ENCODE measurements around the gene KRT222. TPM values are rescaled to one million over a fixed set of nuclear protein-coding genes. Genes with fewer than 3 reads are reported as not detected.
A peak's percentile ranks its signal among the peaks of the same experiment; 100 is the strongest.

The KRT222 gene
- total RNA-seq (2014; rRNA removed; shearing (Covaris generic)) = not detected in 2 replicates

DNA sequence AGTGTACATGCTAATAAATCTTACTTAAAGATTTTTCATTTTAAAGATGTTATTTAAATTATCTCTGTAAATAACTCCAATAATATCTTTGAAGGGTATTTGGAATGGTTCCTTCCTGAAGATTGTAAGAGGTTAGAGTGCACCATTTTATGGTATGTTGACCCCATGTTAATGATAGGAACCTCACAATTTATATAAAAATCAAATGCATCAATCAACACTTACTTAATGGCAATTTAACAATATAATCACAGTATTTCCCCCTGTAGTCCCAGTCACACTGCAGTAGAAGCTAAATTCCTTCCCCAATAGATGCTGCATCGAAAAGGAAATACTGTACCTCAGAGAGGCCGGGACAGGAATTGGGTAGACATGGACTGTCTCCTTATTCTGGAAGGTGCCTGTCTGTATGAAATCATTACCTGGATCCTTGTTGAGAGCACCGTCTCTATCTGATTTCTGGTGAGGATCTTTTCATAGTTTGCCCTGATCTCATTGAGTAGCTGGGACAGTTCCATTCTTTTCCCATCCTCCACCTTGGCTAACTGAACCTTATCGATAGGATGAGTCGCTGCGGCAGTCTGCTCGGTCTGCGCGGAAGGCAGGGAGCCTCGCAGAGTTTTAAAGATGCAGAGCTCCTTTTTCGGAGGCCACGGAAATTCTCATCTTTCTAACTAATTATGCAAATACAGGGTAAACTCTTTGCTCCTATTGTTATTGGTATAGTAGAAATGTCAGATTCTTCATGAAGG is at the start of gene KRT222:
TSS of gene KRT222 (minus strand) at position 596 of the 752 bp plus-strand sequence. CDS start at position 518, 78 bp downstream.
- DNase-seq (ENCODE audit: low spot score) = no peak

DNA sequence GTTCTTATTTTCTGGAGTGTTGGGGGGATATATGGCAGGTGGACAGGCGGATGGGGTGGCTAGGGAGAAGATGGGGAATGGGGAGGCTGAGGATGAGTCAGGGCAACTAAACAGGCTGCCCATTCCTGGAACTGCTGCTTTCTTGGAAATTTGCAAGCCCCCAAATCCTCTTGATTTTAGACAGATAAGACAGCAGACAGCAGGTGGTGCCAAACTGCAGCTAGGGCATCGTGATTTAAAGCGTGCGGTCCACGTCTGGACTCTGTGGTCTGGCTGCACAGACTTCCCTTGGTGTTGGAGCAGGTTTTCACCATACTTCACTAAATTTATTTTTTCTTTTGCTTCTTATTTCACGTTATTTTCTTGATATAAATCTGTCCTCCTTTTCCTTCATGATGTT is 49.5 kb upstream of the KRT222 start:
- no peak for DNase-seq (ENCODE audit: low spot score)

DNA sequence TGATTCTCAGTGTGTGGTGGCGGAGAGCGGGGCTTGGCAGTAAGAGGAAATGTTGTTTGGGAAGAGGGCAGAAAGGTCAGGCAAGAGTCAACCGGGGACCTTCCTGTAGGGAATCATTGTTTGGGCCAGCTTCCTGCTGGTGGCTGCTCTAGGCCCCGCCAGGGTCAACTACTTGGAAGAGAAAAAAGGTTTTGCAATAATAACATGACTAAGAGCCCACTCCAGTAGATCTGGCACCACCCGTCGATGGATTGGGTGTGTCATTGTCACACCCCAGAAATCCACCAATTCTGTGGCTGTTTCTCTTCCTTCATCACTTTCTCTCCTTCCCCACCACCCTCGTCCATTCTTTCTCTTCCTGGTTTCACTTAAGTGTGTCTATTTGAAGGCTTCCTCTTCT is 42.8 kb upstream of the KRT222 start:
- DNase-seq (ENCODE audit: low spot score) = peak; percentile 11

DNA sequence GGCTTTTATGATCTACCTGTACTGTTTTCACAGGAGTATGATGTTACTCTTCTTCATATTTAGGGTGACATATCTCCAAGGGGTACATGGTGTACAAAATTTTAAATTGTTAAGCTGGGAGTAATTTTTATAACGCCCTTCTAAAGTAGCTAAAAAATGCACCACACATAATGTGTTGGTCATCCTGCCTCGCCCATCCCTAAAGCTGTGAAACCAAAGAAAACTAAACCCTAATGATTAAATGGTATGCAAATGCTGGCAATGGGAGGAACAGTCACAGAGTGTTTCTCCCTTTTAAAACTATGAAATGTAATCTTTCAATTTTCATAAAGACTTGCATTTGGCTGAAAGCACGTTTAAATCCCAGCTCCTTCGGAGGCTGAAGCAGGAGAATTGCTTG is 40.6 kb upstream of the KRT222 start:
- no peak for DNase-seq (ENCODE audit: low spot score)

DNA sequence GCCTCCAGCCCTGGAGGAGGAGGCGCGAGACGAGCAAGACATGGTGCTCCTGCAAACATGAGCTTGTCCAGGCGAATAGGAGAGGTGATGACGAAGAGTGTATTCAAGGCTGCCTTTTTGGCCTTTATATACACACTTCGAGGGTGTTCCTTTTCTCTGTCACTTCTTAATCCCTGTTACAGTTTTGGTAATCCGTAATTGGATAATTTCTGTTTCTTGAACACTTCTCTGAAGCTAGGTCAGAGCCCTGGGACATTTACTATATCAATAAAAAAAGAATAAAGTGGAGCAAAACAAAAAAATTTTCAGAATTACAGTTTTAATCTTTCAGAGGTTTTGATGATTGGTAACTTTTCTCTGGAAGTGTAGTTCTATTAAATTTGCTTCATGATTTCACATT is 38.7 kb upstream of the KRT222 start, which contains the start of gene KRT24:
TSS of gene KRT24 (minus strand) at position 101 of the 400 bp plus-strand sequence. CDS start at position 42, 59 bp downstream.
- no peak for DNase-seq (ENCODE audit: low spot score)

DNA sequence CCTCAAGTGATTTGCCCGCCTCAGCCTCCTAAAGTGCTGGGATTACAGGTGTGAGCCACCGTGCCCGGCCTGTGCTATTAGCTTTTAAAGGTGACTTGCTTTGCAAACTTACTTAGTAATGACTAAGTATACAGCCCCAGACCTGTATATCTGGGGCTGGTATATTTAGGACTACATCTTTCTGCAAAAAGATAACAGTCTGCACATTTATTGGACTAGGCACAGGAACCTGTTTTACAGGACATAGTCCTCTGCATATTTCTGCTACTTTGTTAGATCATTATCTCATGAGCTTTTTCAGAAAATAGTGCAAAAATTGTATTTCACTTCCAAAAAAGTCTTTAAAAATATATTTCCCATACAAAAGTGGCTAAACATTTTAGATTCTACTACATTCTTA is 37.3 kb upstream of the KRT222 start:
- no peak for DNase-seq (ENCODE audit: low spot score)

DNA sequence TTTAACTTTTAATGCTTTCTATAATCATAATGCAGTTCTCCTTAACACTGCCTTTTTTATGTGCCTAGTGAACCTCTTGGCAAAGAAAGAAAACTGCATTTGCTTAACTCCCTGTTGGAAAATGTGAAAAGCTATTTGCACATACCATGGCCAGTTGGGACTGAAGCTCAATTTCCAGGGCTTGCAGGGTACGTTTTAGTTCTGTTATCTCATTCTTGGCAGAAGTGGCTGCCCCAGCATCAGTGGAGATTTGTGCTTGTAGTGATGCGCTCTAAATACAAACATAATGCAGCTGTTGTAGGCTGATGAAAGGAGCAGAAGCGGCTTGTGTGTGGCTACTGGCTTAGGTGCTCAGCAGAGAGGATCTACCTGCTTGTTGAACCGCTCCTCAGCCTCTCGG is 34.9 kb upstream of the KRT222 start:
- no peak for DNase-seq (ENCODE audit: low spot score)

DNA sequence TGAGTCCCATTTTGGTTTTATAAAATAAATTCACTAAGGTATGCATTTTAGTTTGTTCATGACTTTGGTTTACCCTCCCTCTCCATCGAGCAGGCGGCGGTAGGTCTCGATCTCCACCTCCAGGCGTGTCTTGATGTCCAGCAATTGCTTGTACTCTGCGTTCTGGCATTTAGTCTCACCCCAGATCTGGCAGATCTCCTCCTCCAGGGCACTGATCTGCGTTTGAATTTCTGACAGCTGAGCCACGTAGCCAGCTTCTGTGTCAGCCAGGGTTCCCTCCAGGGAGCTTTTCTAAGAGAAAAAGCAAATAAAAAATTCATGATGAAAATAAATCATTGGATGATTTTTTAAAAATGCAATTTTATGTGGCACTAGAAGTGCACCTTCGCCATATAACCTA is 34.4 kb upstream of the KRT222 start:
- no peak for DNase-seq (ENCODE audit: low spot score)

DNA sequence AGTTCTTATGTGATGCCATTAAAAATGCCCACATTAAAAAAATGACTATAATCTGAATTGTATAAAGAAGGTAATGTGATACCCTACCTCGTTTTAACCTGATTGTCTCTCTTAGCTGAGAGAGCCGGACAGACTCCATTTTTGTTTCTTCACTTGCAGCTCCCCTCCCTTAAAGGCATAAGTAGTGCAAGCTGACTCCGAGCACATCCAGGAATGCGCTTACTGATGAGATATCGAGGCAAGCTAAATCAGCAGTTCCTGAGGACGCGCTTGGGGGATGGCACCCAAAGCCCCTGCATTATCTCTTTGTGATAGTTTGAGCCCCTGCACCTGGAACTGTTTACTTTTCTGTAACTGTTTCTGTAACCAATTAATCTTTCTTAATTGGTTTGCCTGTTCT is 32.3 kb upstream of the KRT222 start:
- no peak for DNase-seq (ENCODE audit: low spot score)

DNA sequence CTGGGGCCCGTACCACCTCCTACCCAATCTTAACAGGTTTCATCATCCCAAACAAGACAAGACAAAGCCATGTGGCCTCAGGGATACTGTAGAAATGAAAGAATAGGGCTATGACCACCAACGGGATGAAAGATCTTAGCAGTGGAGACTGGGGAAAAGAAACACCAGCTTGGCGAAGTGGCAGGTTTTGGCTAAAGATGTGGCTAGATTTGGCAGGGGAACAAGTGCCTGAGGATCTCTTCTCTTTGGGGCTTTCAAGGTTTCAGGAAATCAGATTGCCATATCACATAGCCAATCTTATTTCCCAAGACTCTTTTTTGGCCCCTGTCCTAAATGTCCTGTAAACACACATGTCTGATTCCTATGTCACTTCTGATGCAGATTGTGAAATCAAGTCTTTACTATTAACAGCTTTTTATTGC is 31.7 kb upstream of the KRT222 start:
- DNase-seq (ENCODE audit: low spot score) = no peak

DNA sequence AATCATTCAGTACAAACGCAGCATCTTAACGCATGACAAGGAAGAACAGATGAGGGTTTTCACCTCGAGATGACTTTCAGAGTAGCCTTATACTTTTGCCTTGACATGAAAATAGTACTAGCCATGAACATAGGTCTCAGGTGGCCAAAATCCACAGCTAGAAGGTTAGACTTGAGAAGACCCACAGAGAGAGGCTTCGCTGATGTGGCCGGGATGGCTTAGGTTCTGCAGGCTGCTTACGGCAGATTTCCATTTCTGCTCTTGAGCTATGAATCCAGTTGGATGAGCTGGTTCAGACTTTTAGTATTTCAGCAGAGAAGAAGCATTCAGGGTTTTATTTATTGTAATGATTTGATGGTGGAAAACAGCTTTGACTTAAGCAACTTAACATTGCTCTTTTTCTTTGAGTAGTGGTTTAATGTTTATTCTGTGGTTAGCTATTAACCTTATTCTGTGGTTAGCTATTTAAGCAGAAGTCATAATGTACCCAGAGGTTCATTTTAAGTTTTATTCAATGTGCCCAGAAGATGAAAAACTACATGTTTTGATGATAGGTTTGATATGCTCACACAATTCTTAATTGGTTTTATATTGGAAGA is 31.0 kb upstream of the KRT222 start:
- DNase-seq (ENCODE audit: low spot score) = no peak

DNA sequence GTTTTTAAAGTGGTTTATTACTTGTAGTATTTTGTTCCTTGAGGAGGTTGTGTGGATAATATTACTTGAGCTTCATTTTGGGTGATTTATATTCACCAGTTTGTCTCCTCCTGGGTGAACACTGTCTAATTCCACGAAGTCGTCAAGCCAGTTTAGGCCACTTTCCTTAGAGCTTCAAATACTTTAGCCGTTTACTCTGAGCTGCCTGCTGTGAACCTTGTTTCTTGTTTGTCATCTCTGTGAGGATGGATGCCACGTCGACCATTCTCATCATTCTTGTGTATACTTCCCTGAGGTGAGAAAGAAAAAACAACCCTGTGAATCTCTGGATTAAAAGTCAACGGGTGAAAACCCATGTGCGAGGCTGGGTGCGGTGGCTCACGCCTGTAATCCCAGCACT is 29.6 kb upstream of the KRT222 start:
- no peak for DNase-seq (ENCODE audit: low spot score)

DNA sequence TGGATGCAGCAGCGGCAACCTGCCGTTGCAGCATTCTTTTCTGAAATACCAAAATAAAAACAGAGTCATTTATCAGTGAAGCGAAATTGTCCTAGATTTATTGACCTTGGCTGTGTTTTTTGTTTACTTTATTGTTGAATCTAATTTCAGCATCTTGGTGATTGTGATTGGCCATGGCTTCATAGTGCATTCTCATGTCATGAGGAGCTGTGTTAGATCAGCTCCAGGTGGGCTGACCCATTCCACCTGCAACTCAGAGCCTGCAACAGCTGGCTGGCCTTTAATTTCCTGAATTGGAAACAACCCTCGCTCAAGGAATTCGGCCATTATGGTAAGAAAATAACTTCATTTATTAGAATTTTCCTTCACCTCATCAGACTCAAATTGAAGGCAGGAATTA is 22.1 kb upstream of the KRT222 start:
- no peak for DNase-seq (ENCODE audit: low spot score)

DNA sequence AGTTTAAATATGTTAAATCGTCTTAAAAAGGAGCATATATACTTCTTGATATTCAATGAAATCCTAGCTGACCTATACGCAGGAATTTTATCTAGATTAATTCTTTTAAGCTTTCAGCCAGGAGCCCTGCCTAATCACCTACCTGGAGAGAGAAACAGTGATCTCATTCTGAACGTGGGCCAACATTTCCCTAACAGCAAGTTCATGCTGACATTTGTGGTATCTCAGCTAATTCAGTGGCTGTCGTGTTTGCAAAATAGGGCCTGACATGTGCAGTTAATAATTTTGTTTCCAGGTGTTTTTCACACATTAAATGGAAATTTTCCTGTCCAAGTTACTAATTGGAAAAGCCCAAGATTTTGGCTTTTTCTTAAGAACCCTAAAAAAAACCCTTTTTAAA is 21.2 kb upstream of the KRT222 start:
- no peak for DNase-seq (ENCODE audit: low spot score)

DNA sequence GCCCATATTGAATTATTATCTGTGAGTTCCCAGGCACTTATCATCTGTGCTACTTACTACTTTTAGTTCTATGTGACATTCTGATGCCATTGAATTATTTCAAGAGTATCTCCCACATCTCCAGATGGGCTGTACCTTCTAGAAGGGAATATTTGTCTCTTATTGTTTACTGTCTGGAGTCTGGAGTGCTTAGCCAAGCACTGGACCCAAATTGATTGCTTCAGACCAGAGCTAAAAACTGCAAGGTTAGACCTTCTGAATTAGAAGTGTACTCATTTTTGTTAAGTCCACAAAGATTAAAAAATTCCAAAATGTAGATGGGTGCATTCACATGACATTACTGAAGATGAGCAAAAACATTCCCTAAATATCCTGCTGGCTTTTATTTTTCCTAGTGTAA is 16.0 kb upstream of the KRT222 start:
- DNase-seq (ENCODE audit: low spot score) = no peak

DNA sequence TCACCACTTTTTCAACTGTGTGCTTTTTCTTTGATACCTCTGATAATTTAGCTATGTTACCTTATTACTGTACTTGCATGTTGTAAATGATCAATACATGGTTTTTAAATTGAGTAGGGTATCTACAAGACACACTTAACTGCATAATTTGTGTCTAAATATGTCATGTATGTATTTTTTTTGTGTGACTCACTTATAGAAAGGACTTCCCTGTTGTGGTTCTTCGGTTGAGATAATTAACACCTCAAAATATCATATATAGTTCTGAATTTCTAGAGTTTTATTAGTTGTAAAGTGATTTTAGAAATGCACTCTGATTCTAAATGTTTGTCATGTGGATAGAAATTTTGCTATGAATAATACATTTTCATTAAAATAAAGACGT is 14.5 kb upstream of the KRT222 start:
- DNase-seq (ENCODE audit: low spot score) = no peak

DNA sequence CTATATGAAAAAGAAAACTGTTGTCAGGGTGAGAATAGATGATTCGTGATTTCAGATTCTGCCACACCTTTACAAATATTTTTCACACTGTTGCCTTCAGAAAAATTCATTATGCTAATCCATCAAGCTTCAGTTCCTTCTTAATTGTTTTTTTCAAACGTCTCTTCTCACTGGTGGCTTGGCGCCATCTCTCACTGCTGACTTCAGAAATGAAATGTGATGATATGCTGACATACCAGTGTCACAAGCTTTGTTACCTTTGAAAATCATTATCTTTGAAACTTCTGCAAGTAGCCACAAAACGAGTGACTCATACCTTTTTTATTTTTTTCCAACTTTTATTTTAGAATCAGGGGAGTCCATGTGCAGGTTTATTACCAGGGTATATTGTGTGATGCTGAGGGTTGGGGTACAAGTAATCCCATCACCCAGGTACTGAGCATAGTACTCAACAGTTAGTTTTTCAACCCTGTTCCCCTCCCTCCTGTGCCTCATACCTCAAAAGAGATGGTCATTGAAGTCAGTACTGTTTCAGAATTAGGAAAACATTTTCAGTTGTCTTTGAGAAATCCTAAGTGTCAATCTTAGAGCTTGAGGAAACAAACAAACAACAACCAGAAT is 14.0 kb upstream of the KRT222 start:
- DNase-seq (ENCODE audit: low spot score) = no peak

DNA sequence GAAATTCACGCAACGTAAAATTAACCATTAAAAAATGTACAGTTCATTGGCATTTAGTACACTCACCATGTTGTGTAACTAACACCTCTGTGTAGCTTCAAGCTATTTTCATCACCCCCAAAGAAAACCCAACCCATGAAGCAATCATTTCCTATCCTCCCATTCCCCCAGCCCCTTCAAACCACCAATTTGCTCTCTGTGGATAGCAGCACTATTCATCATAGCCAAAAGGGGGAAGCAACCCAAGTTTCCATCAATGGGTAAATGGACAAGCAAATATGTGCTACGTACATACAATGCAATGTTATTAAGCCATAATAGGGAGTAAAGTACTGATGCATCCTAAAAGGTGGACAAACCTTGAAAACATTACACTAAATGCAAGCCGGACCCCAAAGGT is 10.9 kb upstream of the KRT222 start:
- no peak for DNase-seq (ENCODE audit: low spot score)

DNA sequence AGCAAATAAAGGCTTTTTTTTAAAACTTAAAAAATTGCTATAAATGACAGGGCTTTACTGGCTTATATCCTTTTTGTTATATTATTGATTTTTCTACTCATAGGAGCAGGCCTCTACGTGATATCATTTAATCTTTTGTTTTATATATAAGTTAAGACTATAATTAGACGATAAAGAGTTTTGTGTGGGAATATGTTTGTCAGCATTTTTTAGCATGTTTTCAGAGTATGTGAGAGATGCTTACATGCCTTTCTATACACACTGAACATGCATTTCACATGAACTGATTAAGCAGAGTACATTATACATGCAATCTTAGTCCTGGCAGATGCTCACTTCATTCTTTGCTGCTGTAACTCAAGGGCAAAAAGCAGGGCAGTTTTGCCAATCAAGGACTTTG is 7.7 kb upstream of the KRT222 start:
- DNase-seq (ENCODE audit: low spot score) = no peak

DNA sequence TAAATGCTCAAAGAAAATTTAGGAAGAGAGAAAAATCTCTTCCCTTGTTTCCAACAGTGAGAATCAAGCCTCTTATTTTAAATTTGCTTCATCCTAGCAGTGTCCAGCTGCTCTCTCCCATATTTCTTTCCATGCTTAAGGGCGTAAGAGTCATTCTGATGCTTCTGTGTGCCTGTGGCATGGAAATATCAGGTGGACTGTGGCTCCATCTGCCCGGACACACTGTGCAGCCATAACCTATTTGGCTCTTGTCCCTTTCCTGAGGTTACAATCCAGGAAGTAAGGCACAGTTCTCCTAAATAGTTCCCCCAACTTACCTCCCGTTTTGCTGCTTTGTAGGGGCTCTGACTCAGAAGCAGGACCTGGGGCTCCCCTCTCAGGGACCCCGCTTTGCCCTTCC is 6.3 kb upstream of the KRT222 start:
- DNase-seq (ENCODE audit: low spot score) = no peak

DNA sequence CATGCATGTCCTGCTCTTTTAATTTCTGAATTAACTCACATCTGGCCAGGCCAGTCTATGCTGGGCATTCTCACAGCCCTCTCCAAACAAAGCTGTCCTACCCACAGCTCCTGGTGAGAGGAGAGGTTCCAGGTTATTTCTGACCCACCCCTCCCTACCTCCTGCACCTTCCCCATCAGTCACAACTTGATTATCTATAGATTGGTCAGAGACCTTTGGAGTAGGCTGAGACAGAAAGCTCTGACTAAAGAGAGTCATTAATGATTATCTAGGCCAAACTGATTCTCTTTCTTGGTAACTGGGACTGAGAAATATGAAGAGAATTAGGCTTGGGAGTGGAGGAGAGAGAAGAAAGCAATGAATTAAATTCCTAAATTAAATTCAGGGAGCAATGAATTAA is 1.4 kb upstream of the KRT222 start:
- DNase-seq (ENCODE audit: low spot score) = no peak

DNA sequence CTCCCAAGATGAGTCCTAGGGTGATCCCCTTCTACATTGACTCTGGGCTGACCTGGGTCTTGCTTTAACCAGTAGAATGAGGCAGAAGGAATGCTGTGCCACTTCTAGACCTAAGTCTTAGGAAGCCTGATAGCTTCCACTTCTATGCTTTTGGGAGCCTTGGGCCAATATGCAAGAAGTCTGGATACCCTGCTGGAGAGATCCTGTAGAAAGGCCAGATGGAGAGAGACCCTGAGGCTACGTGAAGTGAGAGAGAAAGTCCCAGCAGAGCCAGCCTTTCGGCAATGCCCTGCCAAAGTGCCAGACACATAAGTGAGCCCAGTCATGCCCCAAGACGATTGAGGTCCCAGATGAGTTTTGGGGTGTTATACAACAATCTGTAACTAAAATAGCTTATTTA is 1.7 kb downstream of the KRT222 start:
- no peak for DNase-seq (ENCODE audit: low spot score)

DNA sequence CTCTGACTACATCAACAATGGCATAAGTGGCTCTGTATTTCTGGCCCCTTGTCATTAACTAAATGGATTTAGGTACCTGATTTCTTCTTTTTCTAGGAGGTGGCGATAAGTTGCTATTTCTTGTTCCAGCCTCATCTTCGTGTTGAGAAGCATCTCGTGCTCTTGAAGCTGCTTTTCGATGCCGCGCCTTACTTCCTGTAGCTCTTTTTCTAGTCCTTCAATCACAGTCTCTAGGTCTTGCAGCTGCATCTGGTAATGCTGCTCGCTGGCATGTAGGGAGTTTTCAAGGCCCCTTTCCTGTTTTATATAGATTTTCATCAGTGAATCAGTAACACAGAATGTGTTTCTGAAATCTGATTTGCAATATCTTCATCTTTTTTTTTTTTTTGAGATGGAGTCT is 5.1 kb downstream of the KRT222 start:
- DNase-seq (ENCODE audit: low spot score) = no peak

Data from A172 (cell line).